ENCODE results near the gene KIF16B.

- TF ChIP-seq CTCF (IDR thresholded peaks at IDR 0.05) (no peak), ZFX (IDR thresholded peaks at IDR 0.05; ENCODE audit: borderline replicate concordance) (no peak)
These were observed 219.8 kb downstream of the KIF16B start for GRCh38 chr20:16353417-16353781.
